Head of caudate nucleus (tissue), 42 donors: Measurements from ENCODE around the gene ANP32A.

Source experiments
- DNase-seq, 42 donors: peaks; one replicate each; pipeline versions ENCODE4 v3.0.0 to v3.0.0-alpha.2; 2020 to 2021; ENCODE audit warnings: mixed read lengths in 7 of 42
- intact Hi-C: fragments of 100-400 bp; cut with DNase I; formaldehyde crosslinking; loops from one replicate; pipeline ENCODE4 v1.15.0; 2022

ANP32A gene

GRCh38 chr15:68732451-68732850 lies 88.2 kb downstream of the ANP32A start:
- intact Hi-C loops, result loop anchor here (5.0 kb wide), 1 partner anchor 145 kb away; no protein-coding TSS in a partner anchor
- DNase-seq, result no peak

- no peak for DNase-seq
- intact Hi-C loops, result loop anchor here (5.0 kb wide), 1 partner anchor 146 kb away; no protein-coding TSS in a partner anchor
These were observed 89.5 kb downstream of the ANP32A start for GRCh38 chr15:68730976-68731897.

- DNase-seq, result peak in 40 of 42 donors; percentile 30 to 85 (median 66)
- intact Hi-C loops, result loop anchor here (5.0 kb wide), 1 partner anchor 147 kb away; no protein-coding TSS in a partner anchor
These were observed 90.2 kb downstream of the ANP32A start for GRCh38 chr15:68730471-68730919.

- intact Hi-C loops, result loop anchor here (5.0 kb wide), 1 partner anchor 147 kb away; no protein-coding TSS in a partner anchor
- DNase-seq, result peak in 2 of 42 donors; percentile 7 to 24
These were observed 90.8 kb downstream of the ANP32A start for GRCh38 chr15:68729789-68730411.
